Ishikawa (cell line): ENCODE results near the gene EIF2B4.

ENCODE experiments used
- CEBPB ChIP-seq: IDR thresholded peaks from 2 replicates; pipeline ENCODE4 v1.6.1; 2012
- CREB1 ChIP-seq: IDR thresholded peaks from 2 replicates; pipeline ENCODE4 v1.6.1; 2012; ENCODE audit warnings: low read depth
- EGR1 ChIP-seq: IDR thresholded peaks from 2 replicates; pipeline ENCODE4 v1.6.1; 2012
- EP300 ChIP-seq: IDR thresholded peaks from 2 replicates; pipeline ENCODE4 v1.6.1; 2012; ENCODE audit warnings: borderline replicate concordance
- FOXM1 ChIP-seq: IDR thresholded peaks from 2 replicates; pipeline ENCODE4 v1.6.1; 2012; ENCODE audit warnings: low read depth, borderline replicate concordance
- NFIC ChIP-seq: IDR thresholded peaks from 2 replicates; pipeline ENCODE4 v1.6.1; 2012
- RAD21 ChIP-seq: IDR thresholded peaks from 2 replicates; pipeline ENCODE4 v1.6.1; 2012; ENCODE audit warnings: low read depth
- REST ChIP-seq: IDR thresholded peaks from 2 replicates; pipeline ENCODE4 v1.6.1; 2012; ENCODE audit warnings: low read depth, mild to moderate bottlenecking
- TAF1 ChIP-seq: IDR thresholded peaks from 2 replicates; pipeline ENCODE4 v1.6.1; 2012; ENCODE audit warnings: low read depth, mild to moderate bottlenecking
- TCF12 ChIP-seq: IDR thresholded peaks from 2 replicates; pipeline ENCODE4 v1.6.1; 2012; ENCODE audit warnings: low read depth
- TEAD4 ChIP-seq: IDR thresholded peaks from 2 replicates; pipeline ENCODE4 v1.6.1; 2012
- YY1 ChIP-seq: IDR thresholded peaks from 2 replicates; pipeline ENCODE4 v1.6.1; 2012; ENCODE audit warnings: low read depth
- ZBTB7A ChIP-seq: IDR thresholded peaks from 2 replicates; pipeline ENCODE4 v1.6.1; 2012; ENCODE audit warnings: low read depth
- TF ChIP-seq, protein P1 (sequence below): IDR thresholded peaks from 2 replicates; pipeline ENCODE4 v1.6.1; 2012
- TF ChIP-seq, protein P2 (sequence below): IDR thresholded peaks from 2 replicates; pipeline ENCODE4 v1.6.1; 2012

EIF2B4 gene

GRCh38 chr2:27336173-27336572, 34.0 kb downstream of the EIF2B4 start:
- TF ChIP-seq, protein P1, sequence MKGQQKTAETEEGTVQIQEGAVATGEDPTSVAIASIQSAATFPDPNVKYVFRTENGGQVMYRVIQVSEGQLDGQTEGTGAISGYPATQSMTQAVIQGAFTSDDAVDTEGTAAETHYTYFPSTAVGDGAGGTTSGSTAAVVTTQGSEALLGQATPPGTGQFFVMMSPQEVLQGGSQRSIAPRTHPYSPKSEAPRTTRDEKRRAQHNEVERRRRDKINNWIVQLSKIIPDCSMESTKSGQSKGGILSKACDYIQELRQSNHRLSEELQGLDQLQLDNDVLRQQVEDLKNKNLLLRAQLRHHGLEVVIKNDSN, result no peak
- TF ChIP-seq, protein P2, sequence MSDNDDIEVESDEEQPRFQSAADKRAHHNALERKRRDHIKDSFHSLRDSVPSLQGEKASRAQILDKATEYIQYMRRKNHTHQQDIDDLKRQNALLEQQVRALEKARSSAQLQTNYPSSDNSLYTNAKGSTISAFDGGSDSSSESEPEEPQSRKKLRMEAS, result no peak
- TF ChIP-seq TEAD4 (no peak), EGR1 (no peak), RAD21 (no peak), FOXM1 (no peak), TCF12 (no peak), EP300 (no peak), YY1 (no peak), TAF1 (no peak), ZBTB7A (no peak), NFIC (no peak), CEBPB (no peak), REST (no peak), CREB1 (no peak)

DNA sequence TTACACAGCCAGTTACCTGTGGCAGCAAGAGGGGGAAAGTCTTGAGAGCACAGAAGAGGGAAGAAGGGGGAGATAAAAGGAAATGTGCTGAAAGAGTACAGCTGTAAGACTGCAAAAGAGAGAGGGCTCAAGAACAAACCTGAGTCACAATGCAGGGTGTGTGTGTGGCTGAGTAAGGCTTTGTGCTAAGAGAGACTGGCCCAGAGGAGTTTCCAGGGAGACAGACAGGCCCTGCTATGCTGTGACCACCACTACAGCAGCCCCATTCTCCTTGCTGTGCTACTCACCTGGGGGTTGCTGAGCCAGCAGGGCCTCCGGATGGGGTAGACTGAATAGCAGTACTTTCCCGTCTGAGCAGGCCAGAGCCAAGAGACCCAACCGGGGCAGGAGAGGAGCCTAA, 34.8 kb downstream of the EIF2B4 start:
- TF ChIP-seq EGR1 (no peak), NFIC (no peak), CEBPB (no peak), CREB1 (no peak), TCF12 (no peak), RAD21 (no peak), TEAD4 (no peak), ZBTB7A (no peak), YY1 (no peak), EP300 (no peak), REST (no peak), TAF1 (no peak), FOXM1 (no peak)
- TF ChIP-seq, protein P1, result no peak
- TF ChIP-seq, protein P2, result no peak

DNA sequence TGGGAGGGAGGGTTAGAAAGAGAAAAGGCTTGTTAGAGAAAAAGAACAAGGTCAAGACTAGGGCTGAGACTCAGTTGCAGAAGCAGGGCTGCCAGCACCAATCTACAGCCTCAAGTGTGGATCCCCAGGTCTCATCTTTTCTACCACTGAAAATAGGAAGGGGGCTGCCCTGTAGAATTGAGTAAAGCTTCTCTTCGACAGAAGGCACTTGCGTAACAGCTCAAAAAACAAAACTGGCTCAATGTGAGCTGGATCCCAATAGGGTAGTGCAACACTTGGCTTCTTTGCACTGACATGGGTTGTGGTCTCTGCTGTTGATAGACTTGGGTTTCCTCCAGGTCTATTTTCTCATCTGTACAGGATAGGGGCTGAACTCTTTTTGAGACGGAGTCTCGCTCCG, 45.4 kb downstream of the EIF2B4 start:
- no peak for TF ChIP-seq FOXM1
- no peak for TF ChIP-seq EP300
- TF ChIP-seq, protein P1, result no peak
- no peak for TF ChIP-seq CEBPB
- TF ChIP-seq TCF12, result no peak
- TF ChIP-seq YY1, result no peak
- TF ChIP-seq NFIC, result no peak
- TF ChIP-seq, protein P2, result no peak
- TF ChIP-seq ZBTB7A, result no peak
- TF ChIP-seq REST, result no peak
- no peak for TF ChIP-seq RAD21
- no peak for TF ChIP-seq TAF1
- no peak for TF ChIP-seq TEAD4
- no peak for TF ChIP-seq CREB1
- TF ChIP-seq EGR1, result no peak
